Smooth muscle cell (in vitro differentiated cells): ENCODE data around the gene GALNT2. TPM values are rescaled to one million over a fixed set of nuclear protein-coding genes. Genes with fewer than 3 reads are reported as not detected.

Experiments
- DNase-seq: peaks from one replicate; lab custom pipeline; 2025; ENCODE audit not compliant: unreplicated experiment; lab: John Stamatoyannopoulos, UW
- H2AFZ ChIP-seq: fragments of 200-600 bp; sonication (generic); 2 replicates; pipeline ENCODE4 v1.6.0; 2016; ENCODE audit warnings: antibody characterized with exemption, low read depth, mild to moderate bottlenecking
- H3F3A ChIP-seq: fragments of 200-600 bp; sonication (generic); 2 replicates; pipeline ENCODE4 v1.6.0; 2017; ENCODE audit warnings: antibody characterized with exemption, low read depth
- H3K27ac ChIP-seq: fragments of 200-600 bp; sonication (generic); 2 replicates; pipeline ENCODE4 v1.5.1; 2016; ENCODE audit warnings: low read depth, mild to moderate bottlenecking
- H3K27me3 ChIP-seq: fragments of 200-600 bp; sonication (generic); 2 replicates; pipeline ENCODE4 v1.6.1; 2016; ENCODE audit warnings: low read depth, mild to moderate bottlenecking
- H3K36me3 ChIP-seq: fragments of 200-600 bp; sonication (generic); 2 replicates; pipeline ENCODE4 v1.5.1; 2016; ENCODE audit warnings: low read depth
- H3K4me1 ChIP-seq: fragments of 200-600 bp; sonication (generic); 2 replicates; pipeline ENCODE4 v1.5.1; 2016; ENCODE audit warnings: low read depth
- H3K4me2 ChIP-seq: fragments of 200-600 bp; sonication (generic); 2 replicates; pipeline ENCODE4 v1.6.0; 2016; ENCODE audit warnings: mild to moderate bottlenecking
- H3K4me3 ChIP-seq: fragments of 200-600 bp; sonication (generic); 2 replicates; pipeline ENCODE4 v1.5.1; 2016; ENCODE audit warnings: mild to moderate bottlenecking
- H3K79me2 ChIP-seq: fragments of 200-600 bp; sonication (generic); 2 replicates; pipeline ENCODE4 v1.6.0; 2016; ENCODE audit warnings: low read depth, mild to moderate bottlenecking
- H3K9ac ChIP-seq: fragments of 200-600 bp; sonication (generic); 2 replicates; pipeline ENCODE4 v1.6.0; 2016; ENCODE audit warnings: low read depth
- H3K9me3 ChIP-seq: fragments of 200-600 bp; sonication (generic); replicated peaks from 2 replicates; pipeline ENCODE4 v1.5.1; 2016; ENCODE audit warnings: low read depth
- H4K20me1 ChIP-seq: fragments of 200-600 bp; sonication (generic); 2 replicates; pipeline ENCODE4 v1.6.0; 2016; ENCODE audit warnings: low read depth
- CTCF ChIP-seq: fragments of 200-600 bp; sonication (generic); IDR thresholded peaks from 2 replicates; pipeline ENCODE4 v1.5.1; 2017; ENCODE audit warnings: borderline replicate concordance, mild to moderate bottlenecking, antibody characterized with exemption; ENCODE audit not compliant: insufficient read depth, poor library complexity, severe bottlenecking
- WGBS: methylation state at CpG from one replicate; pipeline ENCODE4 v1.1.7; 2016; ENCODE audit warnings: low lambda C conversion rate; 5-methylcytosine and 5-hydroxymethylcytosine counted together
- polyA plus RNA-seq: library from polyadenylated mRNA; unstranded; fragments of >200 nt; fragmentation: Nextera tagmentation; extraction: Ambion mirVana; gene quantifications from 2 replicates; pipeline ENCODE4 v1.2.1, GENCODE V29; 2016
- total RNA-seq: library from RNA; depleted of rRNA; stranded (reverse); fragments of >200 nt; gene quantifications from 2 replicates; pipeline ENCODE4 v1.2.3, GENCODE V29; 2014

GALNT2 gene
- total and polyA plus RNA-seq, 2 experiments from 2014 or later, result 76.4 to 152 TPM

GRCh38 chr1:230049731-230050130 is 17.3 kb upstream of the GALNT2 start:
- TF ChIP-seq CTCF, result no peak
- Histone ChIP-seq H3K27me3 (peaks cover 5% of the 10 kb centered on the region), H4K20me1 (no peaks in the 10 kb centered on the region), H3K4me2 (no peak overlapping the region), H3K27ac (no peak overlapping the region), H3F3A (no peaks in the 10 kb centered on the region), H3K9ac (no peak overlapping the region), H3K4me3 (no peak overlapping the region), H3K79me2 (no peaks in the 10 kb centered on the region), H3K9me3 (no peaks in the 10 kb centered on the region), H2AFZ (no peak overlapping the region), H3K36me3 (no peaks in the 10 kb centered on the region), H3K4me1 (peaks cover 6% of the 10 kb centered on the region)
- no peak for DNase-seq
- WGBS, result 80% methylated on average over 2 of the region's 2 CpGs

GRCh38 chr1:230050973-230051735 is 15.9 kb upstream of the GALNT2 start:
- Histone ChIP-seq H3K9me3 (no peaks in the 10 kb centered on the region), H4K20me1 (no peaks in the 10 kb centered on the region), H3K27ac (no peak overlapping the region), H3K36me3 (no peaks in the 10 kb centered on the region), H3K79me2 (no peaks in the 10 kb centered on the region), H3K9ac (no peak overlapping the region), H2AFZ (no peak overlapping the region), H3K4me3 (no peak overlapping the region), H3K27me3 (peaks cover 5% of the 10 kb centered on the region), H3K4me1 (peaks cover 6% of the 10 kb centered on the region), H3K4me2 (no peak overlapping the region), H3F3A (no peaks in the 10 kb centered on the region)
- 78% methylated on average over 7 of the region's 7 CpGs for WGBS
- no peak for DNase-seq
- TF ChIP-seq CTCF, result no peak

GRCh38 chr1:230052018-230052417 is 15.0 kb upstream of the GALNT2 start:
- no peak for DNase-seq
- no peak for TF ChIP-seq CTCF
- Histone ChIP-seq H3K79me2 (no peaks in the 10 kb centered on the region), H3K27ac (no peak overlapping the region), H3K36me3 (no peaks in the 10 kb centered on the region), H2AFZ (no peak overlapping the region), H3K27me3 (peaks cover 5% of the 10 kb centered on the region), H3K4me2 (no peak overlapping the region), H3F3A (no peaks in the 10 kb centered on the region), H3K4me1 (peaks cover 4% of the 10 kb centered on the region), H3K9ac (no peak overlapping the region), H3K4me3 (no peak overlapping the region), H3K9me3 (no peaks in the 10 kb centered on the region), H4K20me1 (no peaks in the 10 kb centered on the region)
- 100% methylated on average over 2 of the region's 2 CpGs for WGBS

GRCh38 chr1:230052665-230053064 is 14.4 kb upstream of the GALNT2 start:
- H3F3A ChIP-seq, result no peaks in the 10 kb centered on the region
- H3K9ac ChIP-seq, result no peak overlapping the region
- H3K4me3 ChIP-seq, result no peak overlapping the region
- no peaks in the 10 kb centered on the region for H3K4me1 ChIP-seq
- no peak overlapping the region for H2AFZ ChIP-seq
- H4K20me1 ChIP-seq, result no peaks in the 10 kb centered on the region
- H3K36me3 ChIP-seq, result no peaks in the 10 kb centered on the region
- peaks cover 5% of the 10 kb centered on the region for H3K27me3 ChIP-seq
- WGBS, result 95% methylated on average over 5 of the region's 5 CpGs
- H3K79me2 ChIP-seq, result no peaks in the 10 kb centered on the region
- TF ChIP-seq CTCF, result no peak
- H3K9me3 ChIP-seq, result no peaks in the 10 kb centered on the region
- no peak overlapping the region for H3K27ac ChIP-seq
- no peak overlapping the region for H3K4me2 ChIP-seq
- DNase-seq, result no peak
